H9 (cell line): ENCODE results near the gene TMEM184A. TPM values are rescaled to one million over a fixed set of nuclear protein-coding genes. Genes with fewer than 3 reads are reported as not detected.

Experiments used
- DNase-seq: peaks from one replicate; pipeline ENCODE4 v3.0.0-alpha.2; 2017
- H2AFZ ChIP-seq: one replicate; pipeline ENCODE4 v1.6.1; 2013; ENCODE audit warnings: mild to moderate bottlenecking, low read length, control low read depth, moderate library complexity
- H2AK5ac ChIP-seq: 2 replicates; pipeline ENCODE4 v1.6.1; 2013; ENCODE audit warnings: low read length, control low read depth, mixed read lengths; ENCODE audit not compliant: insufficient read length
- H2BK120ac ChIP-seq: one replicate; pipeline ENCODE4 v1.6.1; 2013; ENCODE audit warnings: low read depth, mild to moderate bottlenecking, low read length, control low read depth, inconsistent platforms; ENCODE audit not compliant: poor library complexity, severe bottlenecking
- H2BK12ac ChIP-seq: 2 replicates; pipeline ENCODE4 v1.6.1; 2013; ENCODE audit warnings: low read length, control low read depth, mixed read lengths, low read depth; ENCODE audit not compliant: insufficient read length
- H2BK15ac ChIP-seq: 2 replicates; pipeline ENCODE4 v1.6.1; 2013; ENCODE audit warnings: low read depth, low read length, control low read depth
- H2BK20ac ChIP-seq: one replicate; pipeline ENCODE4 v1.6.1; 2013; ENCODE audit warnings: low read depth, mild to moderate bottlenecking, low read length, control low read depth, inconsistent platforms; ENCODE audit not compliant: poor library complexity, severe bottlenecking
- H2BK5ac ChIP-seq: 2 replicates; pipeline ENCODE4 v1.6.1; 2013; ENCODE audit warnings: low read length, control low read depth, mixed read lengths; ENCODE audit not compliant: insufficient read length
- H3K14ac ChIP-seq: 2 replicates; pipeline ENCODE4 v1.6.1; 2013; ENCODE audit warnings: low read length, control low read depth; ENCODE audit not compliant: insufficient read depth
- H3K18ac ChIP-seq: 2 replicates; pipeline ENCODE4 v1.6.1; 2013; ENCODE audit warnings: low read depth, mild to moderate bottlenecking, mixed read lengths, low read length, control low read depth; ENCODE audit not compliant: insufficient read length
- H3K23ac ChIP-seq: 2 replicates; pipeline ENCODE4 v1.6.1; 2013; ENCODE audit warnings: low read length, control low read depth, mixed read lengths, low read depth; ENCODE audit not compliant: insufficient read length
- H3K23me2 ChIP-seq: 2 replicates; pipeline ENCODE4 v1.6.1; 2013; ENCODE audit warnings: low read depth, mild to moderate bottlenecking, mixed read lengths, low read length, control low read depth; ENCODE audit not compliant: insufficient read length, poor library complexity, severe bottlenecking
- H3K27ac ChIP-seq: 2 replicates; pipeline ENCODE4 v1.5.1; 2013; ENCODE audit warnings: low read length, control low read depth, mixed read lengths, low read depth; ENCODE audit not compliant: insufficient read length
- H3K27me3 ChIP-seq: 2 replicates; pipeline ENCODE4 v1.6.1; 2013; ENCODE audit warnings: low read length, control low read depth, inconsistent platforms; ENCODE audit not compliant: insufficient read depth
- H3K4ac ChIP-seq: 2 replicates; pipeline ENCODE4 v1.6.1; 2013; ENCODE audit warnings: low read depth, mild to moderate bottlenecking, control low read depth, inconsistent platforms, low read length, moderate library complexity
- H3K4me1 ChIP-seq: 2 replicates; pipeline ENCODE4 v1.6.1; 2013; ENCODE audit warnings: low read length, control low read depth, inconsistent platforms; ENCODE audit not compliant: insufficient read depth
- H3K4me2 ChIP-seq: 2 replicates; pipeline ENCODE4 v1.6.1; 2013; ENCODE audit warnings: low read length, control low read depth, mixed read lengths; ENCODE audit not compliant: insufficient read length, insufficient read depth
- H3K56ac ChIP-seq: 2 replicates; pipeline ENCODE4 v1.6.1; 2013; ENCODE audit warnings: low read depth, mild to moderate bottlenecking, mixed read lengths, low read length, control low read depth; ENCODE audit not compliant: insufficient read length
- H3K79me1 ChIP-seq: 2 replicates; pipeline ENCODE4 v1.6.1; 2013; ENCODE audit warnings: low read depth, mild to moderate bottlenecking, moderate library complexity, low read length, control low read depth, inconsistent platforms; ENCODE audit not compliant: insufficient read depth, poor library complexity, severe bottlenecking
- H3K79me2 ChIP-seq: 2 replicates; pipeline ENCODE4 v1.6.1; 2013; ENCODE audit warnings: low read length, control low read depth, inconsistent platforms; ENCODE audit not compliant: insufficient read depth
- H3K9ac ChIP-seq: 2 replicates; pipeline ENCODE4 v1.6.1; 2013; ENCODE audit warnings: low read length, control low read depth, mixed read lengths; ENCODE audit not compliant: insufficient read length; ENCODE audit errors: extremely low read depth
- H3K9me3 ChIP-seq: one replicate; pipeline ENCODE4 v1.6.1; 2013; ENCODE audit warnings: low read depth, low read length, inconsistent platforms; ENCODE audit not compliant: control insufficient read depth
- H3T11ph ChIP-seq: one replicate; pipeline ENCODE4 v1.6.1; 2013; ENCODE audit warnings: mild to moderate bottlenecking, low read length, control low read depth, inconsistent platforms
- H4K20me1 ChIP-seq: one replicate; pipeline ENCODE4 v1.6.1; 2013; ENCODE audit not compliant: control insufficient read depth, insufficient read length, insufficient read depth
- H4K5ac ChIP-seq: 2 replicates; pipeline ENCODE4 v1.6.1; 2013; ENCODE audit warnings: low read depth, mild to moderate bottlenecking, mixed read lengths, low read length, control low read depth; ENCODE audit not compliant: insufficient read length
- H4K8ac ChIP-seq: replicated peaks from 2 replicates; pipeline ENCODE4 v1.6.1; 2013; ENCODE audit warnings: low read length, control low read depth, mixed read lengths, low read depth; ENCODE audit not compliant: insufficient read length
- H4K91ac ChIP-seq: 2 replicates; pipeline ENCODE4 v1.6.1; 2013; ENCODE audit warnings: low read depth, mild to moderate bottlenecking, moderate library complexity, mixed read lengths, low read length, control low read depth; ENCODE audit not compliant: insufficient read length
- H3K27ac Mint-ChIP-seq, 3 experiments: 2 replicates in 2 of 3; 3 replicates in 1 of 3; pipeline ENCODE4 v1.8.0; 2020 to 2021; ENCODE audit warnings: mixed read lengths in 3 of 3, mild to moderate bottlenecking in 1 of 3, moderate library complexity in 1 of 3
- H3K27me3 Mint-ChIP-seq: 2 replicates; pipeline ENCODE4 v1.8.0; 2021; ENCODE audit warnings: low read depth, mild to moderate bottlenecking, moderate library complexity, mixed read lengths
- H3K36me3 Mint-ChIP-seq, 3 experiments: 2 replicates in 2 of 3; 3 replicates in 1 of 3; pipeline ENCODE4 v1.8.0; 2020 to 2021; ENCODE audit warnings: low read depth in 3 of 3, mixed read lengths in 3 of 3; ENCODE audit not compliant: insufficient read depth in 1 of 3
- H3K4me1 Mint-ChIP-seq, 2 experiments: 2 replicates each; pipeline ENCODE4 v1.8.0; 2020; ENCODE audit warnings: mixed read lengths in 2 of 2
- H3K4me3 Mint-ChIP-seq, 2 experiments: 2 replicates in 1 of 2; 3 replicates in 1 of 2; pipeline ENCODE4 v1.8.0; 2020 to 2021; ENCODE audit warnings: mild to moderate bottlenecking in 2 of 2, mixed read lengths in 2 of 2, moderate library complexity in 1 of 2
- H3K9me3 Mint-ChIP-seq, 2 experiments: 2 replicates in 1 of 2; 3 replicates in 1 of 2; pipeline ENCODE4 v1.8.0; 2020; ENCODE audit warnings: mild to moderate bottlenecking in 2 of 2, mixed read lengths in 2 of 2, moderate library complexity in 1 of 2
- CTCF ChIP-seq: fragments of 200-600 bp; sonication (generic); conservative IDR thresholded peaks from 3 replicates; pipeline ENCODE4 v1.8.0; 2021; ENCODE audit warnings: antibody characterized with exemption, mild to moderate bottlenecking
- WGBS: extraction: QIAGEN DNeasy Blood & Tissue Kit; methylation state at CpG from one replicate; pipeline ENCODE4 v1.1.7; 2013; ENCODE audit warnings: missing lambda C conversion rate, low lambda C conversion rate, mixed read lengths; ENCODE audit not compliant: insufficient read length; ENCODE audit errors: extremely low coverage; 5-methylcytosine and 5-hydroxymethylcytosine counted together
- total RNA-seq: library from RNA; stranded (reverse); gene quantifications from 2 replicates; pipeline ENCODE4 v1.2.1, GENCODE V29; 2021

TMEM184A gene
- total RNA-seq, 1 experiment from 2014 or later: 1.3 TPM

- H3K27me3 Mint-ChIP-seq: peaks cover 2% of the 10 kb centered on the region
Measured at GRCh38 chr7:1523844-1524243, 32.2 kb downstream of the TMEM184A start.

More at GRCh38 chr7:1523844-1524243, 32.2 kb downstream of the TMEM184A start:
- WGBS: no CpG with 5 or more reads among the region's 17 CpGs
- no peaks in the 10 kb centered on the region for H3K79me2 ChIP-seq
- no peak overlapping the region for H3K4me2 ChIP-seq
- H2AK5ac ChIP-seq: no peak overlapping the region
- no peak overlapping the region for H3K56ac ChIP-seq
- H3K27me3 ChIP-seq: no peaks in the 10 kb centered on the region
- no peak overlapping the region for H3K27ac ChIP-seq
- no peaks in the 10 kb centered on the region for H3K4me1 ChIP-seq
- H2AFZ ChIP-seq: no peak overlapping the region
- no peak overlapping the region for H2BK5ac ChIP-seq
- no peak overlapping the region for H3K14ac ChIP-seq
- peaks cover 8 to 22% of the 10 kb centered on the region in 2 experiments for H3K4me1 Mint-ChIP-seq
- no peaks in the 10 kb centered on the region for H4K20me1 ChIP-seq
- no peak for TF ChIP-seq CTCF
- no peak overlapping the region for H3K4ac ChIP-seq
- no peaks in the 10 kb centered on the region for H3K23me2 ChIP-seq
- no peak overlapping the region for H3T11ph ChIP-seq
- no peak overlapping the region for H3K18ac ChIP-seq
- no peak overlapping the region for H2BK20ac ChIP-seq
- no peaks in the 10 kb centered on the region for H3K36me3 Mint-ChIP-seq
- no peak overlapping the region for H2BK15ac ChIP-seq
- H4K91ac ChIP-seq: no peak overlapping the region
- no peak overlapping the region for H4K8ac ChIP-seq
- no peak overlapping the region for H3K9ac ChIP-seq
- H3K9me3 ChIP-seq: no peaks in the 10 kb centered on the region
- H2BK120ac ChIP-seq: no peak overlapping the region
- no peak overlapping the region for H2BK12ac ChIP-seq
- DNase-seq: no peak
- peaks cover 4 to 11% of the 10 kb centered on the region in 2 experiments; a peak in 3 of 5 replicates for H3K9me3 Mint-ChIP-seq
- H3K27ac Mint-ChIP-seq: no peak overlapping the region
- no peak overlapping the region for H3K23ac ChIP-seq
- H3K4me3 Mint-ChIP-seq: no peak overlapping the region
- no peak overlapping the region for H4K5ac ChIP-seq
- H3K79me1 ChIP-seq: no peaks in the 10 kb centered on the region
